Stimulated activated CD8-positive, alpha-beta memory T cell treated with anti-CD3 and anti-CD28 coated beads, Interleukin-7, amount 100 ng/mL, for 48 hours (primary cell): ENCODE results near the gene RNU11.
"Not testable (repeated sequence)": the region's sequence is repeated elsewhere in the genome, so short reads cannot be mapped to it uniquely, and the experiment has no call there.

Source experiments
- DNase-seq, 2 donors: peaks; one replicate each; pipeline ENCODE4 v3.0.0-alpha.2; 2020; ENCODE audit warnings: low read depth in 1 of 2; ENCODE audit errors: extremely low read depth in 1 of 2

Gene RNU11

DNA sequence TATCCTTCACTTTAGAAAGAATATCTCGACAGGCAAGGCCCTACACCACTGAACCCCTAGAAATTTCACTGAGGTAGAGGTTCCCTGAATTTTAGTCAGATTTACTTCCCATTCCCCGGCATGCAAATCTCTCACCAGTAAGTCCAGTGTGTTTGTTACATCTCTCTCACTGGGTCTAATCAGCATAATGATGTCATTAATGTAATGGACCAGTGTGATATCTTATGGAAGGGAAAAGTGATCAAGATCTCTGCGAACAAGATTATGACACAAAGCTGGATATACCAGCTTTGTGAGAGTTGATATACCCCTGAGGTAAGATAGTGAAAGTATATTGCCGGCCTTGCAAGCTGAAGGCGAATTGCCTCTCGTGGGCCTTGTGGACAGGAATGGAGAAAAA, 7.9 kb downstream of the RNU11 start:
- DNase-seq, result no peak

DNA sequence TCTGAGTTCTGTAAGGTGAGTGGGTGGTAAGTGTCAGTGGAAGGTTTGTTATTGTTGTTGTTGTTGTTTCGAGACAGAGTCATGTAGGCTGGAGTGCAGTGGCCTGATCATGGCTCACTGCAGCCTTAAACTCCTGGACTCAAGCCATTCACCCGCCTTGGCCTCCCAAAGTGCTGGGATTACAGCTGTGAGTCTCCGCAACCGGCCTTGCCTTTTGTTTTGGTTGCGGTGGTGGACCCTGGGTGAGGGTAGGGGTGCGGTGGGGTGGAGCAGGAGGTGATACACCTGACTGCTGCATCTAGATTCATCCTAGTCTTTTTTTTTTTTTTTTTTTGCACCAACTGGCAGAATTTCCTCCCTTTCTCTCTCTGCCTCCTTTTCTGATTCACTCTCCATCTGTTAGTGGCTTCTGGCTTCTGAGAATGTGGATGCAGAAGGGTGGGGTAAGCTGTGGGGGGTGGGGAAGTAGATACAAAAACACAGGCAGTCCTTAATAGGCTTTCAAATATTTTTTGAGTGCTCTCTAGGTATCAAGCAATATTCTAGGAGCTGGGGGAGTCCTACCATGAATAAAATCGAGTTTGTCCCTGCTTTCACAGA, 15.6 kb downstream of the RNU11 start:
- no peak for DNase-seq

DNA sequence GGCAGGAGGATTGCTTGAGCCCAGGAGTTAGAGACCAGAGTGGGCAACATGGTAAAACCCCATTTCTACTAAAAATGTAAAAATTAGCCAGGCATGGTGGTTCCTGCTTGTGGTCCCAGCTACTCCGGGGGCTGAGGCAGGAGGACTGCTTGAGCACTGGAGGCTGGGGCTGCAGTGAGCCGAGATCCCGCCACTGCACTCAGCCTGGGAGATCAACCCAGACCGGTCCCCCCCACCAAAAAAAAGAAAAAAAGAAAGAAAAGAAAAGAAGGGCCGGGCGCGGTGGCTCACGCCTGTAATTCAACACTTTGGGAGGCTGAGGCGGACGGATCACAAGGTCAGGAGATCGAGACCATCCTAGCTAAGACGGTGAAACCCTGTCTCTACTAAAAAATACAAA, 18.4 kb downstream of the RNU11 start:
- no peak for DNase-seq

DNA sequence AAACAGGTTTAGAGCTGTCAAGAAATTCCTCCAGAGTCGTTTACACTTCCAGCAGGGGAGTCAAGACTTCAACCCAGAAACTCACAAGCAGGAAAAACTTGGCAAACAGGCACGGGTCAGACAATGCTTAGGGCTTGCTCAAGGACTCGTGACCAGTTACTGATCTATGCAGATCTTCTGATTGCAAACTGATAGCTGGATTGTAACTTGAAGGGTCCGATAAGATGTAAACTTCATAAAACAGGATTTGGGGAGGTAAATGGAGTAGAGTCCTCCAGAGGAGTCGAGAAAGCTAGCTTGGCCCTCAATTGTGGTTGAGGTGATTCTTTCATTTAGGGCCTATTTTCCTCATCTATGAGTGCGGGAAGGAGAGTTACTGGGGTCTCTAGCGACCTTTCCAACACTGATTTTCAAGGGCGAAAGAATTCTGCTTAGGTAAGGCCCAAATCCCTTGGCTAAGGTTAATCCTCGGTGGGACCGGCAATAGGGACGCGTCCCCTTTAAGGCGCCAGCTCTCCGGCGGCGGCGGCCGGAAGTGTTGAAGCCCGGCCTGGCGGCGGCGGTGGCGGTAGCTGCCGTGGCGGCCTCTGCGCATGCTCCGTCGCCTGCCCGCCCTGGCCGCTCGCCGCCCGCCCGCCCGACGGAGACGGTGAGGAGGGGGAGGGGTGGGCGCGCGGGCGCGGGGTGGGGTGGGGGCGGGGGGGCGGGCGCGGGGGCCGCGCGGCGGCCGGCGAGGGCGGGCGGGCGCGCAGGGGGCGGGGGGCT, 20.0 kb downstream of the RNU11 start, which contains the start of gene GMEB1:
TSS of gene GMEB1 (plus strand) at position 594 of the 765 bp plus-strand sequence. CDS start 14,829 bp downstream, outside the sequence.
- peak; percentile 76 to 84 for DNase-seq

DNA sequence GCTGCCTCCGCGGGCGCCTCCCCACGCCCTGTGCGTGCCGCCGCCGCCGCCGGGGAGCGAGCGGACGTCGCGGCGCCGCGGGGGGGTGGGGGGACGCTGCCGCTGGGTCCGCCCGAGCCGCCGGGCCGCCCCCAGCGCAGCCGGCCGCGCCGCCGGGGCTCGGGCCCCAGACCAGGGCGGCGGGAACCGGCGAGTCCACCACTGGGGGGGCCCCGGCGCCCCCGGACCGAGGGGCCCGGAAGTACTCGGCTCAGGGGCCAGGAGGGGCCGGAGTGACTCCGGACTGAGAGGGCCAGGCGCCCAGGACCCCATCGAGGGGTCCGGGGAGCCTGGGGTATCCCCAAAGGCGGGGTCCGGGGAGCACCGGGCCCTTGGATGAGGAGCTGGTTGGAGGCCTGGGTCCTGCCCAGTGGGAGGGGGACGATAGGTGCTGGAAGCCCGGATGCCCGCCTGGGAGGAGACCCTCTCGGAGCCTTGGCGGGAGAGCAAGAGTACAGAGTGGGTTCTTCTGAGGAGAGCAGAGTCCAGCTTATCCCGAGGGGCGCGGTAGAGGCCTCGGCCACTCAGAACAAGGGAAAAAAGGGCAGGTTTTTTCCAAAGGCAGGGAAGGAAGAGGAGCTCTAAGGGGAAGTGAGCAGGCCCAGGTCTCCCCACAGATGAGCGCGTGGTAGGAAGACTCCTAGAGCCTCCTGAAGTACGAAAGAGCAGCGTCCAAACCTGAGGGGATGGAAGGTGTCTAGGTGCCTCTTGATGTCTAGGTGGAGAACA, 20.7 kb downstream of the RNU11 start:
- peak; percentile 19 to 20 for DNase-seq

DNA sequence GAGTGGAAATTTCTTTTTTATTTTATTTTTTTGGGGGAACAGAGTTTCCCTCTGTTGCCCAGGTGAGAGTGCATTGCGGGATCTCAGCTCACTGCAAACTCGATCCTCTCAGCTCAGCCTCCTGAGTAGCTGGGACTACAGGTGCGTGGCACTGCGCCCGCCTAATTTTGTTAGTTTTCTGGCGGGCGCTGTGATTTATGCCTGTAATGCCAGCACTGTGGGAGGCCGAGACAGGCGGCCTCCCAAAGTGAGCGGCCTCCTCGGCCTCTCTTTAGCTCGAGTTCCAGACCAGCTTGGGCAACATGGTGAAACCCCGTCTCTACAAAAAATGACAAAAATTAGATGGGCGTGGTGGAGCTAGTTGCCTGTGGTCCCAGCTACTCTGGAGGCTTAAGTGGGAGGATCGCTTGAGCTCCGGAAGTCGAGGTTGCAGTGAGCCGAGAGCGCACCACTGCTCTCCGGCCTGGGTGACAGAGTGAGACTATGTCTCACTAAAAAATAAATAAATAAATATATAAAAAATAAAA, 22.9 kb downstream of the RNU11 start:
- no peak for DNase-seq

DNA sequence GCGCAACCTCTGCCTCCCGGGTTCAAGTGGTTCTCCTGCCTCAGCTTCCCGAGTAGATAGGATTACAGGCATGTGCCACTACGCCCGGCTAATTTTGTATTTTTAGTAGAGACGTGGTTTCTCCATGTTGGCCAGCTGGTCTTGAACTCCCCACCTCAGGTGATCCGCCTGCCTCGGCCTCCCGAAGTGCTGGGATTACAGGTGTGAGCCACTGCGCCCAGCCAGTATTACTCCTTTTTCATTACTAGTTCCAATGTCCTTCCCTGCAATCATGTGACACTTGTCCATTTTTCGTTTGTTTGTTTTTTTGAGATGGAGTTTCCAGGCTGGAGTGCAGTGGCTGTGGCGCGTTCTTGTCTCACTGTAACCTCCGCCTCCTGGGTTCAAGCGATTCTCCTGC, 24.6 kb downstream of the RNU11 start:
- not testable (repeated sequence) for DNase-seq

DNA sequence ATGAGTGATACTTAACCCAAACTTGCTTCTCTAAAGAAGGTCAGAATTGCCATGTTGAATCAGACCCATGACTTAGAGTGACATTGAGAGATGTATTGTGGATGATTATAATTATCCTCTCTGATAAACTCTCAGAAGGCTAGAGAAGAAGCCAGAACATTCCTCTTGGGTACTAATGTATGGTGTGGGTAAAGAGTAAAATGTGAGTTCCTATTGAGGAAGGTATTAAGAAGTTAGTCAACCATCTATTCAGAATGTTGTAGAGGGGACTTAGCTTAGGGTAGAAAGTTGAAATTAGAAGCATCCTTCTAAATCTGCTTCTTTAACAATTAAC, 27.5 kb downstream of the RNU11 start:
- no peak for DNase-seq

DNA sequence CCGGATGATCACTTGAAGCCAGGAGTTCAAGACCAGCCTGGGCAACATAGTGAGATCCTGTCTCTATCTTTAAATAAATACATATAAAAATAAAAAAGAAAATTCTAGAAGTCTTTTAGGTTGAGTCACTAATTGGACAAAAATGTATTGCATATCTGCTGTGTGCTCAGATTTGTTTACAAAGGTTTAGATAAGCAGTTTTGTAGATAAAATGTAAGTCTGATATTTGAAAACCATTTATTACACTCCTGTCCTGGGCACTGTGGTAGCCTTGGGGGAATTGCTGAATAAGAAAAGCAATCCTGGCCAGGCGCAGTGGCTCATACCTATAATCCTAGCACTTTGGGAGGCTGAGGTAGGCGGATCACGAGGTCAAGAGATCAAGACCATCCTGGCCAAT, 31.8 kb downstream of the RNU11 start:
- no peak for DNase-seq

DNA sequence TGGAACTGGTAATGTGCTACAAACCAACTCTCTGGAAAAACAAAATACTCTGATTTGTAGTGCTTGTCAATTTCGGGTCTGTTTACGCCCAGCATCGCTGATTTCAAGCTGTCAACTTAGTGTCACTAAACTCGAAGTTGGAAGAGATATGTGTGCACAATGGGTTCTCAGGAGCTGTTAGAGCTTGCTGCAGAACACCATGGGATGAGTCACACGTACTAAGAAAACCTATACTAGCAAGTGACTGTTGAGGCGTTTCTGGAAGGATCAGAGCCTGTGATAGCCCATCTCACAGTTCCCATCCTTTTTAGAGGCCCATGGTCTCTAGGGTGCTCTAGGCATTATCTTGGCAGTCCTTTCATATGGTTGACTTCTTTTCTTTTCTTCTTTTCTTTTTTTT, 34.4 kb downstream of the RNU11 start:
- DNase-seq, result no peak

DNA sequence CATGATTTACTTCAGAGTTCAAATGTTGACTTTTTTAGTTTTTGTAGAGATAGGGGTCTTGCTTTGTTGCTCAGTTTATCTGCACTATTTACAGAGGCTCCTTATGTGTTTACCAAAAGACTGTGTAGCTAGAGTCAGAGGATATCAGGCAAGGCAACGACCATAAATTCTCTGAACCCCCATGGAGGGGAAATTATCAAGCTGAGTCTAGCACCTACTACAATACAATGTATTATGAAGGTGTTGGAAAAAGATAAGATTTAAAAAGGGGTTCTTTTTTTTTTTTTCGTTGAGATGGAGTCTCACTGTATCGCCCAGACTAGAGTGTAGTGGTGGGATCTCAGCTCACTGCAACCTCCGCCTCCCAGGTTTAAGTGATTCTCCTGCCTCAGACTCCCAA, 36.5 kb downstream of the RNU11 start:
- no peak for DNase-seq

DNA sequence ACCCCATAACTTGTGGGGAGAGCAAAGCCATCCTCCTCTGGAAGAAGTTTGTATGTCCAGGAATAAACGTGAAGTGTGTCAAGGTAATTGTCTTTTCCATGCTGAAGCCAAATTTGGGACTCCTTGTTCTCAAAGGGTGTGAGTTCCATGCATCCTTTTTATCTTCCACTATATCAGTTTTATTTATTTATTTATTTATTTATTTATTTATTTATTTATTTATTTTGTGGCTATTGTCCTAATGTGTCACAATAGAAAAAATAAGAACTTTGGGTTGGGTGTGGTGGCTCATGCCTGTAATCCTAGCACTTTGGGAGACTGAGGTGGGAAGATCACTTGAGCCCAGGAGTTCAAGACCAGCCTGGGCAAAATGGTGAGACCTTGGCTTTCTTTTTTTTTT, 43.2 kb downstream of the RNU11 start:
- DNase-seq, result not testable (repeated sequence)
